SKM-1 treated with dmso at 0.1 percent for 144 hours (cell line): ENCODE measurements around the gene SPIC.

Experiments
- DNase-seq: peaks from one replicate; lab custom pipeline; 2025; ENCODE audit not compliant: unreplicated experiment; lab: John Stamatoyannopoulos, UW

SPIC gene

GRCh38 chr12:101527682-101528081, 52.5 kb downstream of the SPIC start:
- no peak for DNase-seq

GRCh38 chr12:101536069-101536674, 61.0 kb downstream of the SPIC start:
- DNase-seq = no peak
